Measurements from ENCODE around the gene ABHD1.
A peak's percentile ranks its signal among the peaks of the same experiment; 100 is the strongest.

The ABHD1 gene

GRCh38 chr2:27136751-27137150, 13.1 kb downstream of the ABHD1 start:
- DNase-seq = no peak

- DNase-seq = no peak
Measured at GRCh38 chr2:27137322-27137935, 13.8 kb downstream of the ABHD1 start.

DNA sequence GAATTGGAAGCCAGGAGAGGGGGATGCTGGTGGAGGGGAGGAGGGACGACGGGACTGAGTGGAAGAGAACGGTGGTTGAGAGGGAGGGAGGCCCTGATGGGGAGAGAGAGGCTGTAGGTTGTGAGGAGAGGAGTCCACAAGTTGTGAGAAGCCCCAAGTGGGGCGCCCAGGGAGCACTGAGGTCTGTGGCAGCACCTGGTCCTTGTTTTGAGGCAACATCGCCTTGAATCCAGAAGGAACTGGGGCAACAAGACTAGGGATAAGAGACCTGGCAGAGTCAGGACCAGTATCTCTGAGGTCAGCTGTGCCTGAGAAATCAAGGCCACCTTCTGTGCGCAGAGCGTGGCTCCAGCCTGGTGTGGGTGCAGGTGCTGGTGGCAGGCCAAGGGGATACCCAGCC, 14.5 kb downstream of the ABHD1 start:
- DNase-seq = no peak

DNA sequence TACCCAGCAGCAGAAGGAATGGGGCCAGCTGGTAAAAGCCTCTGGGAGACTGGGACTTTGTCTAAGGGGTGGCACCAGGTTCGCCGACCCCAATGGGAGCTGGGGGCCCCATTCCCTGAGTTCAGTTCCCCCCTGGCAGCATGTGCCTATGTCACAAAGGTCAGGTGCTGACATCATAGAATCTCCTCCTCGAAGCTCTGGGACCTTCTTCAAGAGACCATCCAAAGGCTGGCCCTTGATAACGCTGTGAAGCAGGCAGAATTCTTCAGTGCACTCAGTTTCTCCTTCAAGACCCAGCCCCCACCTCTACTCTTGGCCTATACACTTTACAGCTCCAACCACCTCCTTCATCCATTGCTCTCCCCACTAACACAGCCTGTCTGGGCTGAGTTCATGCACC, 15.7 kb downstream of the ABHD1 start, which contains the start of gene PRR30:
Gene PRR30 (minus strand): TSS at position 101 of the 400 bp plus-strand sequence. CDS start 1,081 bp downstream, outside the sequence.
- DNase-seq = no peak

DNA sequence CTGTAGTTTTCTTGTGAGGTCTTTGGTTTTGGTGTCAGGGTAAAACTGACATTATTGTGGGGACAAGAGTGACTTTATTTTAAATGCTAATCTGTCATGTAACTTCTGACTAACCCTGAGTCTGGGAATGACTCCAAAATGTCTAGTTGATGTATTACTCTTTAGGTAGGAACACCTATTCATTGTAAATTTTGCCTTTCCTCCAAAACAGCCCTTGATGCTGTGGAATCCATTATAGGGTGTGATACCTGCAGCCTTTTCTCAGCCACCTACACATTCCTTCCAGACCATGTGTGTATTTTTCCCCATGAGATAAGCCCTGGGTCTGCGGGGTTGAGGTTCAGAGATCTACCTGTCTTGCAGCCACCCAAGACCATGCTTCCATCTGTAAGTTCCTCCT, 19.7 kb downstream of the ABHD1 start:
- no peak for DNase-seq

GRCh38 chr2:27145682-27146081, 22.1 kb downstream of the ABHD1 start:
- DNase-seq = no peak

DNA sequence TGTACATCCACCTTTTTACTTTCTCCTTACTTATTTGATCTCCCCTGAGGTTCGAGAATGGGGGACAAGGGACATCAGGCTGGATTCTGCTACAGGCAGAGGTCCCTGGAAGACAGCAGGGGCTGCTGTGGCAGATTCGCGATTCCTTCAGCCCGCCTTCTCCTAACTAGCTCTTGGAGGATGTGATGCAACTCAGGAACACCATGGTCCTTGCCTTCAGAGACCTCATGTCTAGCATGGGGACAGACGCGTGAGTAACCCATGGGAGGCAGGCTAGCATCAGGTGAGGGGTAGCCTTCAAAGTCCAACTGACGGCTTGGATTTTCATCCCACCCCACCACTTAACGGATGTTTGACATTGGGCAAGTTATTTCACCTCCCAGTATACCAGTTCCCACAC, 24.3 kb downstream of the ABHD1 start:
- DNase-seq = no peak

DNA sequence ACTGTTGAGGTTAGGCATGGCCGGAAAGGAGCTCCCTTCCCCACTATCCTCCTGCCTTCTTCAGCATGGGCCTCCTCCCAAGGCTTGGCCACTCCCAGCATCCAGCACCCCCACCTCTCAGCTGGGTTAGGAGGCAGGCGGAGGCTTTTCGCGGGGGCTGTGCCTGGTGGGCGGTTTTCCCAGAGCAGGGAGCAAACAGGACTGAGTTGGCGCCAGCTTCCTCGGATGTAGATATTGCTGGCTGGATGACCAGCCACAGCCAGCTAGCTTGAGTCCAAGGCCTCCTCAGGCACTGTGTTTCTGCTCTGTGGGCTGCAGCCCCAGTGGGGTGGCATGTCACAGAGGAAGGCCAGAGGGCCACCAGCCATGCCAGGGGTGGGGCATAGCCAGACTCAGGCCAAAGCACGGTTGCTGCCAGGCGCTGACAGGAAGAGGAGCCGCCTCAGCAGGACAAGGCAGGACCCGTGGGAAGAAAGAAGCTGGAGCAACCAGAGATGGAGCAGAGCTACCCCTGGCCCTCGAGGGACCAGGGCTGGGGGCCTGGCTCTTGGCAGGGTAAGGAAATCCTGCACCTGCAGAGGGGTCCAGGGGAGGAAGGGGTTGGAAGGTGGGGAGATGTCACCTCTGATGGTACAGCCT, 25.3 kb downstream of the ABHD1 start, which contains the start of gene TCF23:
Gene TCF23 (plus strand): TSS at position 204 of the 639 bp plus-strand sequence. CDS start 130 bp downstream, at position 334.
- DNase-seq = peak in 2 of 14 donors; percentile 11 to 13

- no peak for DNase-seq
Measured at GRCh38 chr2:27149570-27150405, 26.2 kb downstream of the ABHD1 start.

DNA sequence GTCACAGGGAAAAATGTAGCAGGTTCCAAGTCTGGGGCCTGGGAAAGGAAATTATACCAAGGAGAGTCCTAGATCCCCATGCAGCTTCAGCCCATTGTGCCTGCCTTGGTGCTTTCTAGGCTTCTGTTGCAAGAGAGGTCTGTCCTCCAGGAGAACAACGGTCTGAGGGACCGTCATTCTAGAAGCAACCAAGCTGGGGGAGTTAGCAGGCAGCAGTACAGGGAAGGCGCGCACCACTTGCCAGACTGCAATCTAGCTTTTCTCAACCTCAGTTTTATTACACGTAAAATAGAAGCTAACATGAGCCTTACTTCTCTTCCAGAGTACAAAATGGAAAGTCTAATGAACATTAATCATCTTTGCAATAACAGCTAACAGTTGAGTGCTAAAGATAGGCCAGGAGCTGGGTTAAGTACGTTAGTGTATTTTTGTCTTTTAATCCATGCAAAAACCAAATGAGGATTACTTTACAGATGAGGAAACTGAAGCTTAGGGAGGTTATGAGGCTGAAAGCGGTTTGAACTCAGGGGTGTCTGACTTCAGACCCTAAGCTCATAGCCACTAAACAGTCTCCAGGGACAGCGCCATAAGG, 27.1 kb downstream of the ABHD1 start:
- no peak for DNase-seq

DNA sequence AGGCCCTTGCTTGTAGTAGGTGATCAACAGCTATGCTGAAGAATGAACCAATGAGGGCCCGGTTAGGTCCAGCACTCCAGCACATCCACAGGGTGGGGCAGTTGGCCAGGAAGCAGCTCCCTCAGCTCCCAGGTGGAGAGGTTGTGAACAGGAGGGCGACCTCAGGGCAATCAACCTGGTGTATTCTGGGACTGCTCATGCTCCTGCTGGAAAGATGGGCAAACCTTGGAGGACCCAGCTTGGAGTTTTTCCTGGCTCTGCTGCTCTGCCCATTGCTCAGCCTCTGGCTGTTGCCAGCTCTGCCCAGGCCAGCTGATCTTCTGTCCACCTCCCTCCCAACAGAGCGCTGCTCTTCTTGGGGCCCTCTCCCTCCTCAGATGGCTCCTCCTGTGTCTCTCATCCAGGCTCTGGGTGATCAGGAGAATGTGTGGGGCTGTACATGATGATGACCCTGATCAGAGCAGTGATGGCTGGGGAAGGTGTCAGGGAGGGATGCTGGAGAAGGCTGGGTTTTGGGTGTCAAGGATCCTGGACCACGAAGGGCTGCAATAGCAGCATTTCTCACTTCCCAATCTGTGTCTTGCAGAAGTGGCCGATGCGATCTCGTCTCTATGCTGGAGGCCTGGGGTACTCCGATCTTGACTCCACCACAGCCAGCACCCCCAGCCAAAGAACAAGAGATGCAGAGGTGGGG, 28.6 kb downstream of the ABHD1 start:
- DNase-seq = no peak

- no peak for DNase-seq
Measured at GRCh38 chr2:27152796-27153464, 29.3 kb downstream of the ABHD1 start.

DNA sequence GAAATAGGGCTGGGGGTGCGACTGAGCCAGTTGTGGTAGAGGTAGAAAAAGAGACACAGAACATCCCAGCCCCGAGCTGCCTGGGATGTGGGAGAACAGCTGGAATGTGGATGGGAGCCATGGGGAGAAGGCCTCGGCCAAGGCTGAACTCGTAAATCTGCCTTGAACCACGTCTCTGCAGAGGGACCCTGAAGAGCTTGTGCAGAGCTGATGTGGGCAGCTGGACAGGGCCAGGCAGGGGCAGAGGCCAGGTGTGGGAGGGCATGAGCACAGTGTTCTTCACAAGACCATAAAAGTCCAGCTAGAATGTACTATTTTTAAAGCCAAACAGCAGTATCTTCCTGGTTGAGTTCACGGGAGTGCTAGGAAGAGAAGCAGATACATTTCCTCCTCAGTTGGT, 30.9 kb downstream of the ABHD1 start:
- DNase-seq = no peak

DNA sequence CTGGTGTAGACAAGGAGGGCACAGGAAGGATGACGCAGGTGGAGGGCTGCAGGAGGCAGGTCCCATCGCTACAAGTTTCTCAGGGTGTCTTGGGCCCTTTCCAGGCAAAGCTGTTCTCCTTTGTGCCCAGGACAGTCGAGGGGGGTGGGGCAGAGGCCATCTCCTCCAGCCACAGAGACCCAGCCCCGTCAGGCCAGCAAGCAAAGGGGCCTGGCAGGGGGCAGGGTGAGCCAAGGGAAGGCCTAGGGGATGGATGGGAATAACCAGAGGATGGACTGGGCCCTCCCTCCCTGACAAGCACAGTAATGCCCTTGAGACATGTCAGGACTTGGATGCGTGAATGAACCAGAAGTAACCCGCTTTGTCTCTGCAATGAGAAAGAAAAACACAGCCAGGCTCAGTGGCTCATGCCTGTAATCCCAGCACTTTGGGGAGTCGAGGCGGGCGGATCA, 31.5 kb downstream of the ABHD1 start:
- DNase-seq = no peak

GRCh38 chr2:27158468-27158867, 34.9 kb downstream of the ABHD1 start:
- no peak for DNase-seq

DNA sequence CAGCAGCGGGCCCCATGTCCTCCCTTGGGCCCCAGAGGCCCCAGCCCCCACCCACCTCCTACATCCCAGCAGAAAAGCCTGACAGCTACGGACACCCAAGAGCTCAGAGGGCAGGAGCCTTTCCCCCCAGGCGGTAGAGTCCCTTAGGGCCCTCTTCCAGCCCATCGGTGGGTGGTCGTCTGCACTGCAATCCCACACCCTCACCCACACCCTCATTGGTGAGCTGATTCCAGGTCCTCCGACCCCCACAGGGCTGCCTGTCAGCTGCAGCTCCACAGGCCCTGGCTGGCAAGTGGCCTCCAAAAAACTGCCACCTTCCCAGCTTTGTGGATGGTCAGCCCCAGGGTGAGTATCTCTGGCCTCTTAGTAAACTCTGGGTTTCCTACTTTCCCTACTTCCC, 35.7 kb downstream of the ABHD1 start:
- no peak for DNase-seq

DNA sequence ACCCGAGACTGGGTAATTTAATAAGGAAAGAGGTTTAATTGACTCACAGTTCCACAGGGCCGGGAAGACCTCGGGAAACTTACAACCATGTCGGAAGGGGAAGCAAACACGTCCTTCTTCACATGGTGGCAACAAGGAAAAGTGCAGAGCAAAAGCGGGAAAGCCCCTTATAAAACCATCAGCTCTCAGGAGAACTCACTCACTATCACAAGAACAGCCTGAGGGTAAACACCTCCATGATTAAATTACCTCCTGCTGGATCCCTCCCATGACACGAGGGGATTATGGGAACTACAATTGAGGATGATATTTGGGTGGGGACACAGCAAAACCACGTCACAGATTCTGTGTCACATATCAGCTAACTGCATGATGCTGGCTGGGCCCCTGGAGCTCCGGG, 36.6 kb downstream of the ABHD1 start:
- DNase-seq = no peak

- no peak for DNase-seq
Measured at GRCh38 chr2:27162151-27163121, 38.8 kb downstream of the ABHD1 start.

GRCh38 chr2:27164960-27165763, 41.5 kb downstream of the ABHD1 start:
- DNase-seq = no peak

Data from C1 segment of cervical spinal cord (tissue), 14 donors.